Measurements from ENCODE around the gene GNRH2.
"Not testable (repeated sequence)": the region's sequence is repeated elsewhere in the genome, so short reads cannot be mapped to it uniquely, and the experiment has no call there.

GNRH2 gene

DNA sequence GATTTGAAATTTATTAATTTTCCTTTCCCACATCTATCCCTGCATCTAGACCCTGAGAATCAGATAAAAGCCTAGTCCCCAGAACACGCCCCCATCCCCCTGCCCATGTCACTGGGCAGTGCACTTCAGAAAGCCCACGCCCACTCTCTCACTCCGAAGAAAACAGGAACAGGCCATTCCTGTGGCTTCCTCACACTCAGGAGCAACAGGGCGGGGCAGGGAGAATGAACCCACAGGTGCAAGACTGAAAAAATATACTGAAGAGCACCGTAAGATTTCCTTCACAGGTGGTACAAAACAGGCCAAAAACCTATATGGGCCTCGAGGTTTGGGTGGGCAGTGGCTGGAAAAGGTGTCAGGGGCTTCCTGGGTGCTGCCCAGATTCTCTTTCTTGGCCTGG lies 31.4 kb downstream of the GNRH2 start:
- DNase-seq: no peak
- H3K9me3 Mint-ChIP-seq: peaks cover 11% of the 10 kb centered on the region
- H3K27ac Mint-ChIP-seq: no peak overlapping the region
- TF ChIP-seq, protein P1, sequence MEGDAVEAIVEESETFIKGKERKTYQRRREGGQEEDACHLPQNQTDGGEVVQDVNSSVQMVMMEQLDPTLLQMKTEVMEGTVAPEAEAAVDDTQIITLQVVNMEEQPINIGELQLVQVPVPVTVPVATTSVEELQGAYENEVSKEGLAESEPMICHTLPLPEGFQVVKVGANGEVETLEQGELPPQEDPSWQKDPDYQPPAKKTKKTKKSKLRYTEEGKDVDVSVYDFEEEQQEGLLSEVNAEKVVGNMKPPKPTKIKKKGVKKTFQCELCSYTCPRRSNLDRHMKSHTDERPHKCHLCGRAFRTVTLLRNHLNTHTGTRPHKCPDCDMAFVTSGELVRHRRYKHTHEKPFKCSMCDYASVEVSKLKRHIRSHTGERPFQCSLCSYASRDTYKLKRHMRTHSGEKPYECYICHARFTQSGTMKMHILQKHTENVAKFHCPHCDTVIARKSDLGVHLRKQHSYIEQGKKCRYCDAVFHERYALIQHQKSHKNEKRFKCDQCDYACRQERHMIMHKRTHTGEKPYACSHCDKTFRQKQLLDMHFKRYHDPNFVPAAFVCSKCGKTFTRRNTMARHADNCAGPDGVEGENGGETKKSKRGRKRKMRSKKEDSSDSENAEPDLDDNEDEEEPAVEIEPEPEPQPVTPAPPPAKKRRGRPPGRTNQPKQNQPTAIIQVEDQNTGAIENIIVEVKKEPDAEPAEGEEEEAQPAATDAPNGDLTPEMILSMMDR (IDR thresholded peaks at IDR 0.05): no peak
- peaks cover 16% of the 10 kb centered on the region for H3K4me1 Mint-ChIP-seq
- H3K27me3 Mint-ChIP-seq (ENCODE audit: low read depth, poor library complexity): peaks cover 97% of the 10 kb centered on the region
- no peaks in the 10 kb centered on the region for H3K36me3 Mint-ChIP-seq (ENCODE audit: low read depth)
- H3K4me3 Mint-ChIP-seq: no peak overlapping the region

DNA sequence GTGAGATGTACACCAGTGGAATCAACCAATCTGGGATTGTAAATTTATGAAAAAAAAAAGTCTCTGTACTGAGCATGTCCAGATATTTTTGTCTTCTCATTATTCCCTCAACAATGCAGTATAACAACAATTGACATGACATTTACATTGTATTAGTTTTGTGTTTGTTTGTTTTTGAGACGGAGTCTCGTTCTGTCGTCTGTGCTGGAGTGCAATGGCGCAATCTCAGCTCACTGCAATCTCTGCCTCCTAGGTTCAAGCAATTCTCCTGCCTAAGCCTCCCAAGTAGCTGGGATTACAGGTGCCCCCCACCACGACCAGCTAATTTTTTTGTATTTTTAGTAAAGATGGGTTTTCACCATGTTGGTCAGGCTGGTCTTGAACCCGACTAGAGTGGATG lies 31.9 kb downstream of the GNRH2 start:
- H3K27me3 Mint-ChIP-seq (ENCODE audit: low read depth, poor library complexity): peaks cover 98% of the 10 kb centered on the region
- not testable (repeated sequence) for DNase-seq; H3K27ac Mint-ChIP-seq; H3K36me3 Mint-ChIP-seq (ENCODE audit: low read depth); H3K4me3 Mint-ChIP-seq
- H3K9me3 Mint-ChIP-seq: peaks cover 11% of the 10 kb centered on the region
- peaks cover 16% of the 10 kb centered on the region for H3K4me1 Mint-ChIP-seq

DNA sequence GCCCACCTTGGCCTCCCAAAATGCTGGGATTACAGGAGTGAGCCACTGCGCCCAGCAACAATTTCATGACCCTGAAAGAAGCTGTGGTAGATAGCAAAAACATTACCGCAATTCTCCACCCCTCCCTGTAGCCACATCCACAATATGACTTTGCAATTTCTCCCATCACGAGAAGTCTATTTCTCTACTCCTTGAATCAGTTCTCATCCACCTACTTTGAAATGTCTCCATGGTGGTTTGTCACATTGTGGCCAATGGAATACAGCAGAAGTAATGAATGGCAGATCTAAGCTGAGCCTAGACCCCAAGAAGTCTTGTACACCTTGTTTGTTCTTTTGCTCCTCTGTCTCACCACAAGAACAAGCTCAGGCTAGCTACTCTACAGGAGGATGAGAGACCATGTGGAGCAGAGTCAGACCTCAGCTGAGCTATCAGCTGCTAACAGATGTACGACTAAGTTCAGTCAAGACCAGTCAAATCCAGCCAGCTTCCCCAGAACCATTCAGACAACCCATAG lies 34.3 kb downstream of the GNRH2 start:
- TF ChIP-seq, protein P1 (IDR thresholded peaks at IDR 0.05): no peak
- Mint-ChIP-seq H3K27me3 (ENCODE audit: low read depth, poor library complexity) (peaks cover 97% of the 10 kb centered on the region), H3K9me3 (peaks cover 11% of the 10 kb centered on the region), H3K27ac (no peak overlapping the region), H3K4me3 (no peak overlapping the region), H3K4me1 (peaks cover 6% of the 10 kb centered on the region), H3K36me3 (ENCODE audit: low read depth) (no peaks in the 10 kb centered on the region)
- no peak for DNase-seq

DNA sequence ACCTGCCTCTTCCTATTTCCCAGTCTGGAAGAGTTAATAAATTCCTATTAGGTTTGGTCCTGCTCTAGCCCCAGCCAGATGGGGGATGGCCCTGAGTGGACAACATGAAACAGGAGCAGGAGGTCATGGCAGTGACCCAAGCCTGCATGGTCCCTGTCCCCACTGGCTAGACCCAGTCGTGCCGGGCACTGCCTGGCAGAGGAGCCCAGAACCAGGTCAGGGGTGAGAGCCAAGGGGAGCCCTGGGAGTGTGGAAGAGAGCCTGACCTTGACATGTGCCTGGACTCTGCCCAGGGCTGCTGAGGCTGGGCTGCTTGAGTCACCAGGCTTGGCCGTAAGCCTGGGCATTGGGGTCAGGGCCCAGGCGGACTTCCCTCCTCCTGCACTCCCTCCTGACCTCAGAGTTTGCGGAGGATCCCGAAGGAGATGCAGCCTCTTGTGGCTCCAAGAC lies 37.5 kb downstream of the GNRH2 start:
- Mint-ChIP-seq H3K27ac (no peak overlapping the region), H3K4me1 (no peaks in the 10 kb centered on the region), H3K36me3 (ENCODE audit: low read depth) (no peaks in the 10 kb centered on the region), H3K4me3 (no peak overlapping the region), H3K9me3 (peaks cover 11% of the 10 kb centered on the region), H3K27me3 (ENCODE audit: low read depth, poor library complexity) (peaks cover 92% of the 10 kb centered on the region)
- TF ChIP-seq, protein P1 (IDR thresholded peaks at IDR 0.05): no peak
- DNase-seq: no peak

- Mint-ChIP-seq H3K4me1 (no peaks in the 10 kb centered on the region), H3K36me3 (ENCODE audit: low read depth) (no peaks in the 10 kb centered on the region), H3K27ac (no peak overlapping the region), H3K27me3 (ENCODE audit: low read depth, poor library complexity) (peaks cover 89% of the 10 kb centered on the region), H3K4me3 (peak overlapping the region; percentile 65), H3K9me3 (peaks cover 11% of the 10 kb centered on the region)
- TF ChIP-seq, protein P1 (IDR thresholded peaks at IDR 0.05): no peak
- no peak for DNase-seq
These were observed 38.2 kb downstream of the GNRH2 start for GRCh38 chr20:3081641-3082040.

DNA sequence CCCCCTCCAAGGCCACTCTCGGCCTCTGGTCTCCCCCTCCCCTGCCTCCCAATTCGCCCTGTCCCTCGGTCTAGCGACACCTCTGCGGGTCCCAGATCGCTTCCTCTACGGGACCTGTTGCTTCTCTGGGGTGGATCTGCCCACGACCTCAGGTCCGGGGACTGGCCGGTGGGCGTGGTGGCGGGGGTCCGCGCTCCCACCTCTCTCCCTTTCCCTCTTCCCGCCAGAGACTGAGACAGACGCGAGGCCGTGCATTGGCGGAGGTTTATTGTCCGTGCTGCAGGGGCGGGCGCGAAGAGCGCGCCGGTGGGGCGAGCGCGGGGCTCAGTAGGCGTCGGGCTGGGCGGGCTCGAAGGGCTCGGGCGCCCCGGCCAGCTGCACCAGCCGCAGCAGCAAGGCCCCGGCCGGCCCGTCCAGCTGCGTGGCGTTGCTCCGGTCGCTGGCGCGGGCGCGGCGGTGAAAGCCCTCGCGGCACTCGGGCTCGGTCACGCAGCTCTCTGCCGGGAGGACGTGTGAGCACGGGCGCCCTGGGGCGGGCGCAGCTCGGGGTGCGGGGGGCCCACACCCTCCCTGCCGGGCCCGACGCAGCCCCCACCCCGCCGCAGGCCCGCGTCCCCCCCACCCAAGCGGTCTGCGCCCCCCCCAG lies 39.0 kb downstream of the GNRH2 start:
- H3K9me3 Mint-ChIP-seq: peaks cover 11% of the 10 kb centered on the region
- peak overlapping the region; percentile 65 for H3K4me3 Mint-ChIP-seq
- no peaks in the 10 kb centered on the region for H3K4me1 Mint-ChIP-seq
- H3K36me3 Mint-ChIP-seq (ENCODE audit: low read depth): no peaks in the 10 kb centered on the region
- no peak overlapping the region for H3K27ac Mint-ChIP-seq
- DNase-seq: peak; percentile 56
- H3K27me3 Mint-ChIP-seq (ENCODE audit: low read depth, poor library complexity): peaks cover 81% of the 10 kb centered on the region
- TF ChIP-seq, protein P1 (IDR thresholded peaks at IDR 0.05): no peak
